Tibial nerve (tissue), 4 donors: ENCODE data around the gene ASH1L. TPM values are rescaled to one million over a fixed set of nuclear protein-coding genes. Genes with fewer than 3 reads are reported as not detected.
"Not testable (repeated sequence)": the region's sequence is repeated elsewhere in the genome, so short reads cannot be mapped to it uniquely, and the experiment has no call there.

Experiments
- DNase-seq, 2 donors: peaks; one replicate each; pipeline ENCODE4 v3.0.0-alpha.2; 2019; ENCODE audit warnings: low spot score in 2 of 2
- H3K27ac ChIP-seq, 4 donors: fragments of 200-600 bp; sonication (generic) in 3 of 4; one replicate each; pipeline ENCODE4 v1.5.1; 2017 to 2019; ENCODE audit warnings: mild to moderate bottlenecking in 1 of 4
- H3K27me3 ChIP-seq, 2 donors: fragments of 200-600 bp; sonication (generic) in 1 of 2; one replicate each; pipeline versions ENCODE4 v1.5.1 to v1.6.0; 2017 to 2019
- H3K36me3 ChIP-seq, 3 donors: fragments of 200-600 bp; sonication (generic); one replicate each; pipeline ENCODE4 v1.5.1; 2018 to 2019
- H3K4me1 ChIP-seq, 4 donors: fragments of 200-600 bp; sonication (generic) in 3 of 4; one replicate each; pipeline ENCODE4 v1.5.1; 2017 to 2019
- H3K4me3 ChIP-seq, 4 donors: fragments of 200-600 bp; sonication (generic) in 3 of 4; one replicate each; pipeline ENCODE4 v1.5.1; 2017 to 2019; ENCODE audit warnings: mild to moderate bottlenecking in 1 of 4, moderate library complexity in 1 of 4
- H3K9me3 ChIP-seq, 4 donors: fragments of 200-600 bp; sonication (generic) in 3 of 4; one replicate each; pipeline ENCODE4 v1.5.1; 2017 to 2019
- CTCF ChIP-seq, 5 experiments: fragments of 200-600 bp in 3 of 5; fragments of 450-650 bp in 2 of 5; sonication (generic) in 3 of 5; IDR thresholded peaks; one replicate each; pipeline ENCODE4 v1.5.1; 2016 to 2019; ENCODE audit warnings: antibody characterized with exemption in 5 of 5, mild to moderate bottlenecking in 3 of 5, moderate library complexity in 2 of 5
- EP300 ChIP-seq, 2 donors: sonication (generic); formaldehyde crosslinking; IDR thresholded peaks; one replicate each; pipeline ENCODE4 v1.6.1; 2017; ENCODE audit warnings: antibody characterized with exemption in 2 of 2, mild to moderate bottlenecking in 1 of 2
- POLR2A ChIP-seq, 2 donors: fragments of 450-650 bp; IDR thresholded peaks; one replicate each; pipeline ENCODE4 v1.6.1; 2017; ENCODE audit warnings: antibody characterized with exemption in 2 of 2, mild to moderate bottlenecking in 2 of 2, moderate library complexity in 2 of 2
- WGBS, 2 donors: methylation state at CpG; one replicate each; pipeline ENCODE4 v1.1.5; 2018; 5-methylcytosine and 5-hydroxymethylcytosine counted together
- total RNA-seq, 4 donors: library from RNA; depleted of rRNA; stranded (reverse); fragments of >200 nt; gene quantifications; one replicate each; pipeline ENCODE4 v1.1.0, GENCODE V29; 2016

ASH1L gene
- total RNA-seq, 4 donors from 2014 or later = 73.7 to 99.6 (median 85.9) TPM

- Histone ChIP-seq H3K27ac (no peak overlapping the region), H3K27me3 (no peaks in the 10 kb centered on the region), H3K4me3 (no peak overlapping the region), H3K4me1 (no peaks in the 10 kb centered on the region), H3K9me3 (no peaks in the 10 kb centered on the region), H3K36me3 (peaks cover 0 to 76% (median 0%) of the 10 kb centered on the region in 3 donors)
- DNase-seq = no peak
- TF ChIP-seq EP300 (IDR thresholded peaks at IDR 0.05) = no peak
- TF ChIP-seq CTCF (IDR thresholded peaks at IDR 0.05) = no peak
- TF ChIP-seq POLR2A (IDR thresholded peaks at IDR 0.05) = no peak
- 100% methylated on average over 1 of the region's 1 CpG for WGBS, 2 donors
Observed at GRCh38 chr1:155410931-155411330, 151.7 kb downstream of the ASH1L start.

- Histone ChIP-seq H3K27ac (no peak overlapping the region), H3K9me3 (no peaks in the 10 kb centered on the region), H3K4me3 (no peak overlapping the region), H3K36me3 (peaks cover 2 to 37% (median 3%) of the 10 kb centered on the region in 3 donors), H3K4me1 (peaks cover 0 to 13% (median 0%) of the 10 kb centered on the region in 4 donors), H3K27me3 (no peaks in the 10 kb centered on the region)
- DNase-seq = no peak
- 80 to 85% methylated on average over 12 of the region's 12 CpGs for WGBS, 2 donors
- TF ChIP-seq EP300 (IDR thresholded peaks at IDR 0.05) (no peak), POLR2A (IDR thresholded peaks at IDR 0.05) (no peak), CTCF (IDR thresholded peaks at IDR 0.05) (no peak)
Observed at GRCh38 chr1:155396874-155397476, 165.6 kb downstream of the ASH1L start.

DNA sequence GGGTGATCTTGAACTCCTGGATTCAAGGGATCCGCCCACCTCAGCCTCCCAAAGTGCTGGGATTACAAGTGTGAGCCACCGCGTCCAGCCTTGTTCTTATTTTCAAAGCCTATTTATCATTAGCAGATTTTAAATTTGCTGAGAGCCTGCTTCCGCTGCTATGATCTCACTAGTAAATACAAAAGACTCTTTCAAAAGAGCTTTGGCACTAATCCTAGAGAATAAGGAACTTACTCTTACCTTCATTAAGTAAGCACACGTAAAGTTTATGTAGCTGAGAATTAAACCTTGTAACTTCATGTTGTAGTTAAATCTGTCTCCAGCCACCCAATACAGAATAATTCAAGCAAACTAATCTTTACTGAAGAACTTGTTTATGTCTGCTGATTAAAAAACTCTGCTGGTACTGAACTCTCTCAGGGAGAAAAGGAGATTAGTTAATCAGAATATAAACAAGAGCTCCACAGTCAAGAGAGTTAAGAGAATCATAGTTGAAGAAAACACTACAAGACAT lies 169.6 kb downstream of the ASH1L start:
- no peak for DNase-seq
- H3K27ac ChIP-seq = peak overlapping the region in 2 of 4 donors; percentile 31 to 47
- no peak for TF ChIP-seq POLR2A (IDR thresholded peaks at IDR 0.05)
- no peak for TF ChIP-seq EP300 (IDR thresholded peaks at IDR 0.05)
- TF ChIP-seq CTCF (IDR thresholded peaks at IDR 0.05) = no peak
- H3K9me3 ChIP-seq = peaks cover 0 to 9% (median 0%) of the 10 kb centered on the region in 4 donors
- 46 to 52% methylated on average over 5 of the region's 5 CpGs for WGBS, 2 donors
- H3K4me3 ChIP-seq = no peak overlapping the region
- no peaks in the 10 kb centered on the region for H3K27me3 ChIP-seq
- peaks cover 0 to 6% (median 0%) of the 10 kb centered on the region in 4 donors for H3K4me1 ChIP-seq
- H3K36me3 ChIP-seq = peaks cover 2 to 71% (median 3%) of the 10 kb centered on the region in 3 donors

DNA sequence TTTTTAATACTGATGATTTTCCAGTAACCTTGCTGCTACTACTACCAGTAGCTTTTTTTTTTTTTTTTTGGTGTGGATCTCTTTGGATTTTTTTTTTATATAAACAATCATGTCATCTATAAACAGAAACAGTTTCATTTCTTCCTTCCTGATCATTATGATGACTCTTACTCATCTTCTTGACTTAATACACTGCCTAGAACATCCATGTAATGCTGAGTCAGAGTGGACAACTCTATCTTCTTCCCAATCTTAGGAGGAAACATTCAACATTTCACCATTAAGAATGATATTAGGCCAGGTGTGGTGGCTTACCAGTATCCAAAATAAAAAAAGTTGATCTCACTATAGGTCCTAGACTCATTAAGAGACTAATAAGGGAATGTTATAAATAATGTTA lies 172.8 kb downstream of the ASH1L start:
- Histone ChIP-seq H3K4me1 (no peaks in the 10 kb centered on the region), H3K36me3 (peaks cover under 1 to 82% (median 3%) of the 10 kb centered on the region in 3 donors), H3K27ac (no peak overlapping the region), H3K4me3 (no peak overlapping the region), H3K27me3 (no peaks in the 10 kb centered on the region), H3K9me3 (peaks cover 0 to 13% (median 0%) of the 10 kb centered on the region in 4 donors)
- TF ChIP-seq CTCF (IDR thresholded peaks at IDR 0.05) (no peak), POLR2A (IDR thresholded peaks at IDR 0.05) (no peak), EP300 (IDR thresholded peaks at IDR 0.05) (no peak)
- DNase-seq = no peak

DNA sequence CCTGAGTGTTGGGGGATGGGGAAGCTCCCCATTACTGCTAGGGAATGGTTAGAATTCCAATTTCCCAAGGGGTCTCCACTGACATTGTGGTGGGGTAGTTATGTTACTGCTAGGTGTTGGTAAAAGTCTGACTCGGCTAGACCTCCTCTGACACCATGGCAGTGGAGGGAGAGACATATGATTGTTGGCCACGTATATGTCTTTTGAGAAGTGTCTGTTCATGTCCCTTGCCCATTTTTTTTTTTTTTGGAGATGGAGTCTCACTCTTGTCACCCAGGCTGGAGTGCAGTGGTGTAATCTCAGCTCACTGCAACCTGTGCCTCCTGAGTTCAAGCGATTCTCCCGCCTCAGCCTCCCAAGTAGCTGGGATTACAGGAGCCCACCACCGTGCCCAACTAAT lies 176.8 kb downstream of the ASH1L start:
- Histone ChIP-seq H3K36me3 (peaks cover 0 to 65% (median 0%) of the 10 kb centered on the region in 3 donors), H3K4me1 (peaks cover 0 to 11% (median 0%) of the 10 kb centered on the region in 4 donors)
- not testable (repeated sequence) for H3K9me3 ChIP-seq, H3K27ac ChIP-seq, H3K4me3 ChIP-seq, DNase-seq, H3K27me3 ChIP-seq
- WGBS, 2 donors = 99 to 100% methylated on average over 5 of the region's 5 CpGs
